KMS-11 (cell line): ENCODE data around the gene HS3ST2.

Source experiments
- H2AFZ ChIP-seq: fragments of 200-600 bp; sonication (generic); 2 replicates; pipeline ENCODE4 v1.6.1; 2016; ENCODE audit warnings: antibody characterized with exemption, mixed run types, low read depth
- H3K27ac ChIP-seq: fragments of 200-600 bp; sonication (generic); 2 replicates; pipeline ENCODE4 v1.6.1; 2016; ENCODE audit warnings: mild to moderate bottlenecking, mixed run types
- H3K27me3 ChIP-seq: fragments of 200-600 bp; sonication (generic); 2 replicates; pipeline ENCODE4 v1.6.1; 2017; ENCODE audit warnings: mild to moderate bottlenecking, low read depth, mixed run types, moderate library complexity; ENCODE audit not compliant: insufficient read depth
- H3K36me3 ChIP-seq: fragments of 200-600 bp; sonication (generic); 2 replicates; pipeline ENCODE4 v1.6.1; 2017; ENCODE audit warnings: mild to moderate bottlenecking, mixed run types; ENCODE audit not compliant: insufficient read depth
- H3K4me1 ChIP-seq: fragments of 200-600 bp; sonication (generic); 2 replicates; pipeline ENCODE4 v1.6.1; 2016; ENCODE audit warnings: mild to moderate bottlenecking, low read depth, mixed run types; ENCODE audit not compliant: poor library complexity, severe bottlenecking
- H3K4me2 ChIP-seq: fragments of 200-600 bp; sonication (generic); 2 replicates; pipeline ENCODE4 v1.7.0; 2016; ENCODE audit warnings: mild to moderate bottlenecking, mixed run types
- H3K4me3 ChIP-seq: fragments of 200-600 bp; sonication (generic); IDR thresholded peaks from 2 replicates; pipeline ENCODE4 v1.6.1; 2017; ENCODE audit warnings: low read depth, low read length, mixed read lengths; ENCODE audit not compliant: insufficient read depth
- H3K79me2 ChIP-seq: fragments of 200-600 bp; sonication (generic); 2 replicates; pipeline ENCODE4 v1.6.1; 2016; ENCODE audit warnings: low read depth, mixed run types; ENCODE audit not compliant: insufficient read depth
- H3K9ac ChIP-seq: fragments of 200-600 bp; sonication (generic); 2 replicates; pipeline ENCODE4 v1.6.1; 2016; ENCODE audit warnings: mild to moderate bottlenecking, mixed run types
- H4K20me1 ChIP-seq: fragments of 200-600 bp; sonication (generic); 2 replicates; pipeline ENCODE4 v1.6.1; 2016; ENCODE audit warnings: mild to moderate bottlenecking, mixed run types; ENCODE audit not compliant: insufficient read depth
- CTCF ChIP-seq: fragments of 200-600 bp; sonication (generic); conservative IDR thresholded peaks from 2 replicates; pipeline ENCODE4 v1.6.1; 2017; ENCODE audit warnings: low read depth, mild to moderate bottlenecking, antibody characterized with exemption, low read length, moderate library complexity, mixed read lengths

HS3ST2 gene

GRCh38 chr16:22771551-22771950 is 42.4 kb upstream of the HS3ST2 start:
- Histone ChIP-seq H2AFZ (no peak overlapping the region), H4K20me1 (no peaks in the 10 kb centered on the region), H3K9ac (no peak overlapping the region), H3K79me2 (no peaks in the 10 kb centered on the region), H3K4me3 (no peak overlapping the region), H3K27ac (no peak overlapping the region), H3K27me3 (no peaks in the 10 kb centered on the region), H3K4me1 (no peaks in the 10 kb centered on the region), H3K4me2 (no peak overlapping the region), H3K36me3 (no peaks in the 10 kb centered on the region)
- TF ChIP-seq CTCF = no peak

- no peaks in the 10 kb centered on the region for H4K20me1 ChIP-seq
- H3K27me3 ChIP-seq = no peaks in the 10 kb centered on the region
- H3K9ac ChIP-seq = no peak overlapping the region
- H3K4me2 ChIP-seq = no peak overlapping the region
- no peaks in the 10 kb centered on the region for H3K4me1 ChIP-seq
- H3K4me3 ChIP-seq = no peak overlapping the region
- no peak overlapping the region for H3K27ac ChIP-seq
- H3K79me2 ChIP-seq = no peaks in the 10 kb centered on the region
- H3K36me3 ChIP-seq = no peaks in the 10 kb centered on the region
- TF ChIP-seq CTCF = no peak
- H2AFZ ChIP-seq = no peak overlapping the region
Measured at GRCh38 chr16:22775220-22775922, 38.6 kb upstream of the HS3ST2 start.

GRCh38 chr16:22781480-22781879 is 32.5 kb upstream of the HS3ST2 start:
- Histone ChIP-seq H2AFZ (no peak overlapping the region), H3K4me3 (no peak overlapping the region), H4K20me1 (no peaks in the 10 kb centered on the region), H3K79me2 (no peaks in the 10 kb centered on the region), H3K4me2 (no peak overlapping the region), H3K36me3 (no peaks in the 10 kb centered on the region), H3K27ac (no peak overlapping the region), H3K27me3 (no peaks in the 10 kb centered on the region), H3K9ac (no peak overlapping the region), H3K4me1 (no peaks in the 10 kb centered on the region)
- TF ChIP-seq CTCF = no peak

GRCh38 chr16:22782314-22782713 is 31.6 kb upstream of the HS3ST2 start:
- no peak overlapping the region for H3K9ac ChIP-seq
- no peak overlapping the region for H3K4me2 ChIP-seq
- no peak for TF ChIP-seq CTCF
- no peak overlapping the region for H3K4me3 ChIP-seq
- H3K27me3 ChIP-seq = no peaks in the 10 kb centered on the region
- no peaks in the 10 kb centered on the region for H3K4me1 ChIP-seq
- H2AFZ ChIP-seq = no peak overlapping the region
- no peaks in the 10 kb centered on the region for H4K20me1 ChIP-seq
- H3K36me3 ChIP-seq = no peaks in the 10 kb centered on the region
- H3K79me2 ChIP-seq = no peaks in the 10 kb centered on the region
- no peak overlapping the region for H3K27ac ChIP-seq
